Mesodermal cell (in vitro differentiated cells): Measurements from ENCODE around the gene BMP8B.
"Not testable (repeated sequence)": the region's sequence is repeated elsewhere in the genome, so short reads cannot be mapped to it uniquely, and the experiment has no call there.

Experiments
- H3K27ac ChIP-seq: 2 replicates; pipeline ENCODE4 v1.7.0; 2013; ENCODE audit warnings: mild to moderate bottlenecking, low read depth, low read length, moderate library complexity; ENCODE audit not compliant: severe bottlenecking
- H3K36me3 ChIP-seq: 2 replicates; pipeline ENCODE4 v1.7.1; 2013; ENCODE audit warnings: mild to moderate bottlenecking, low read length, moderate library complexity; ENCODE audit not compliant: control insufficient read depth, insufficient read depth
- H3K4me1 ChIP-seq: one replicate; pipeline ENCODE4 v1.7.1; 2013; ENCODE audit warnings: mild to moderate bottlenecking, low read length; ENCODE audit not compliant: insufficient read depth, control insufficient read depth, poor library complexity, severe bottlenecking
- H3K4me3 ChIP-seq: 2 replicates; pipeline ENCODE4 v1.7.0; 2013; ENCODE audit warnings: low read length, control low read depth, mild to moderate bottlenecking; ENCODE audit not compliant: insufficient read depth, poor library complexity, severe bottlenecking; ENCODE audit errors: extremely low read depth
- H3K9me3 ChIP-seq: 2 replicates; pipeline ENCODE4 v1.7.1; 2013; ENCODE audit warnings: mild to moderate bottlenecking, low read length, moderate library complexity; ENCODE audit not compliant: control insufficient read depth
- WGBS, 2 experiments: methylation state at CpG; one replicate each; pipeline ENCODE4 v1.1.5; 2013; ENCODE audit warnings: missing lambda C conversion rate in 2 of 2; ENCODE audit not compliant: insufficient coverage in 2 of 2; 5-methylcytosine and 5-hydroxymethylcytosine counted together

BMP8B gene

DNA sequence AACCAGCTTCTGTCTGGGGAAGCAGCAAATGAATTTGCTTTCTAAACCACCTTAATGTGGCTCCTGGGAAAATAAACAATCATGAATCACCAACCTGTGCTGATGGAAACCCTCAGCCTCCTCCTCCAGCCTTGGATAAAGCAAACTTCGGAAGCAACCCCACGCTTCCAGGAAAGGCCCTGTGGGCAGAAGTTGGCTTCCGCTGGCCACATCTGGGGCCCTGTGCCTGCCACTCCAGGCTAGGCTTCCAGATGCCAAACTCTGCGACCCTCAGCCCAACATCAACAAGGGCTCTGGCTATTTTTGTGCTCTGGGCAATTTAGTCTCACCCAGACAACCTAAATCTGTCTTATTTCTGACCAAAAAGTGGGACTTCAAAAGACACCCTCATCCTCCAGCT is 11.4 kb downstream of the BMP8B start:
- Histone ChIP-seq H3K4me1 (no peaks in the 10 kb centered on the region), H3K4me3 (no peak overlapping the region), H3K9me3 (no peaks in the 10 kb centered on the region), H3K27ac (no peak overlapping the region), H3K36me3 (no peaks in the 10 kb centered on the region)
- WGBS, 2 experiments: 79 to 81% methylated on average over 2 to 4 of the region's 4 CpGs

DNA sequence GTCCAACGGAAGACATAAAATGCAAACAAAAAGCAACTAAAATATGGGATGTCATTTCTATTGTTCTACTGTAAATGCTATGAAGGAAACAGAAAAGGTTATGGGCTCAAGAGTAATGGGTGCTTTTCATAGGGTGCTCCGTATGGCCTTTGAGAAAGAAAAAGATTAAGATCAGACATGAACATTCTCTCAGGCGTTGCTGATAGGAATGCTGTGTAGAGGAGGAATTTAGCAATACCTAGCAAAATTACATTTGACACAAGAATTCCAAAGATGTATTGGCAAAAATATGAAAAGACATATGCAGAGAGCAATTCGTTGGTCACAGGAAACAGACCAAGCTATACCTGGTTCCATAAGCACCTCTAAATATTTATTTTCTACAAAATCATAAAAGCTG is 11.8 kb downstream of the BMP8B start:
- WGBS, 2 experiments: 84 to 100% methylated on average over 1 to 2 of the region's 4 CpGs
- no peaks in the 10 kb centered on the region for H3K4me1 ChIP-seq
- no peak overlapping the region for H3K4me3 ChIP-seq
- no peak overlapping the region for H3K27ac ChIP-seq
- no peaks in the 10 kb centered on the region for H3K36me3 ChIP-seq
- H3K9me3 ChIP-seq: no peaks in the 10 kb centered on the region

DNA sequence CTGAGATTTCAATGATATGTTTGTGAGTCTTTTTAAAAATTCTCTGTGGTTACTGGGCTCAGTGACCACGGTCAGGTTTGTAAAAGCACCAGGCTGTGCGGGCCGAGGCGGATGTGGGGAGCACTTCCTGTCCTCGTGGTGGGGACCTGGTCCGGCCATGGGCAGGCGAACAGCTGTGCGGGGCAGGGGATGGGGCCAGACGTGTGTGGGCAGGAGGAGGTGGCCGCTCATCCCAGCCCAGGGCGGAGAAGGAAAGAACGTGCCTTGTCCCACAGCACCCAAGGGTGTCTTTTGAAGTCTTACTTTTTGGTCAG is 12.3 kb downstream of the BMP8B start:
- no peaks in the 10 kb centered on the region for H3K4me1 ChIP-seq
- H3K36me3 ChIP-seq: no peaks in the 10 kb centered on the region
- WGBS, 2 experiments: 82 to 84% methylated on average over 9 to 10 of the region's 12 CpGs
- H3K27ac ChIP-seq: no peak overlapping the region
- no peak overlapping the region for H3K4me3 ChIP-seq
- H3K9me3 ChIP-seq: no peaks in the 10 kb centered on the region

DNA sequence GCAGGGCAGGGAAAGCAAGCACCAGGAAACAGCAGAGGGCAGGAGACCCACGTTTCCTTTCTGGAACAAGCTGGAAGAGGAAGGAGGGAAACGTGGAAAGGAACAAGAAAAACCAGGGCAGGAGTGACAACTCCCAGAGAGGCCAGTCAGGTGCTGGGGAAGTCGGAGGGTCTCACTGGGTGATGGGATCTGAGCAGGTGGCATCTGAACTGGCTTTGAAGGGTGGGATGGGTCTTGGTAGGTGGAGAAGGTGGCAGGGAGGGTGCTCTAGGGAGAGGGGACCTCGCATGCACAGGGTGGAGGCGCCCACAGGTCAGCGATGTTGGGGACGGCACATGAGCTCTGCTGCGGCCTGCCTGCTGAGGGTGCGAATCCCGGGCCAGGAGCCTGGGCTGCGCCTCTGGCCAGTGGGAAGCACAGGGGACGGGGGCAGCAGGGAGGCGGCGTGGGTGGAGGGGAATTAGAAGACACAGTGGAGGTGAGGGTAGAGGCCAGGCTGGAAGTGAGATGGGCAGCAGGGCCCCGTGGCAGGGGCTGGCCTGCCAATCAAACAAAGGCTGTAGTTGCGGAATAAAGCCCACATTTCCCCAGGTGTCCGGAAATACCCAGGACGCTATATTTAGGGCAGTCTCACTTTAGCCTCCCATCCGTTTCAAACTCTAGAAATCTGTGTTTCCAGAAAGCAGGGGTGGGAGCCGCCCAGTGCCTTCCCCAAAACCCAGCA is 12.8 kb downstream of the BMP8B start:
- not testable (repeated sequence) for H3K4me3 ChIP-seq, H3K9me3 ChIP-seq, H3K36me3 ChIP-seq, H3K27ac ChIP-seq, H3K4me1 ChIP-seq
- 85 to 87% methylated on average over 5 to 7 of the region's 20 CpGs for WGBS, 2 experiments

DNA sequence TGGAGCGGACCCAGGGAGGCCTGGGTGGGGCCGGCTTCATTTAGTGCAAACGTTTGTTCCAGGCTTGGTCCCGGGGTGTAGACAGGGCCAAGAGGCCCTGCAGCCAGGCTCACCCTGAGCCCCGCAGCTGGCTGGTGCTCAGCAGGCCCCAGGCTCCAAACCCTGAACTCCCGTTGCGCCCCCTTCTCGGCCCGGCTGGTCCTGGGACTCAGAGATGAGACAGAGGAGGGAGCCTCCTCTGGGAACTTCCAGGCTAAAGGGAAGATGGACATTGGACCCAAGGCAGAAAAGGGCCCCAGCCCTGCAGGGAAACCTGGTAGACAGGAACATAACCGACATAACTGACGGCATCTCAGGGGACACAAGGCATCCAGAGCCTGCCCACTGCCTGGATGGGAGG is 13.5 kb downstream of the BMP8B start:
- H3K27ac ChIP-seq, H3K4me3 ChIP-seq, H3K36me3 ChIP-seq, H3K9me3 ChIP-seq, H3K4me1 ChIP-seq: not testable (repeated sequence)
- WGBS, 2 experiments: 90 to 92% methylated on average over 8 to 11 of the region's 11 CpGs

DNA sequence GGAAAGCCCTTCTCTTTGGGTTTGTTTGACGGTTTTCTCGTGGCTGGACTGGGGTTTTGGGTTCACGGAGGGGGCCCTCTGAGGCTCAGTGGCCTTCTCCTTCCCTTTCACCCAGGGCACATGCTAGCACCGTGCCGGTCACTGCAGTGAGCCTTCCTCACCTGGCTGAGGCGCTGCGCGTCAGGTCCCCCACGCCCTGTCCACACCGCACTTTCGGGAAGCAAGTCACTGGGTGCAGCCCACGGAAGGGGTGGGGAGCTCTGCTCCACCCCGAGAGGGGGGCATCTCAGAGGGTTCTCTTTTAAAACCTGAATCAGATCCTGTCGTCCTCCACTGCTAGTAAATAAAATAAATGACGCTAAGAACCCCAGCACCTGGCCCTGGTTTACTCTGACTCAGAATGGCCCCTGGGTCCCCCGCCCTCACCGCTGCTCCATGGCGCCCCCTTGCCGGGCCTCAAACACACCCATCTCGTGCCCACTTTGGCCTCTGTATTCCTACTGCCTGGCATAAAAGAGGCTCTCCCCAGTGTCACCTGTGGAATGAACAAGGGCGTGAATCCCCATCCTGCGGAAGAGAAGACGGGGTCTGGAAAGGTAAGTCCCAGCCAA is 15.2 kb downstream of the BMP8B start:
- no CpG with 5 or more reads among the region's 23 CpGs for WGBS, 2 experiments
- not testable (repeated sequence) for H3K9me3 ChIP-seq, H3K36me3 ChIP-seq, H3K27ac ChIP-seq, H3K4me3 ChIP-seq, H3K4me1 ChIP-seq

DNA sequence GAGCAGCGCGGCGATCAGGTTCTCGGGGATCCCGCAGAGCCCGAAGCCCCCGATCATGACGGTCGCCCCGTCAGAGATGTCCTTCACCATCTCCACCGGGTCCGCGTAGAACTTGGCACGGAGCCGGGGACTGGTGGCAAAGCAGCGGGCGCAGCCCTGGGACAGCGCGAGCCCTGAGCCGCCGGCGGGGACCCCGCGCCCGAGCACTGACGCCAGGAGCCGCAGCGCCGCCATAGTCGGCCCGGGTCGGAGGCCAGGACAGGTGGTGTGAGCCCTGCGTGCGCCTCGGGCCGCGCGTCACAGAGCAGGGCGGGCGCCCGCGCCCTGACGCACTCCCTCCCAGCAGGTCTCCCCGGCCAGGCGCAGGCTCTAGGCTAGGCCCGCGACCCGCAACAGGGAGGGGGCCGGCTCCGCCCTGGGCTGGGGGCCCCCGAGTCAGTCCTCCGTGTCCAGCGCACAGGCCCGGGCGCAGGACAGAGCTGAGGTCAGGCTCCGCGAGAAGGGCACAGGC is 17.6 kb downstream of the BMP8B start, which contains the start of gene OXCT2:
TSS of gene OXCT2 (minus strand) at position 327 of the 511 bp plus-strand sequence. CDS start at position 234, 93 bp downstream.
- 0% methylated on average over 3 of the region's 57 CpGs; no CpG with 5 or more reads in 1 of the 2 experiments for WGBS, 2 experiments
- not testable (repeated sequence) for H3K36me3 ChIP-seq, H3K9me3 ChIP-seq, H3K4me3 ChIP-seq, H3K27ac ChIP-seq, H3K4me1 ChIP-seq

DNA sequence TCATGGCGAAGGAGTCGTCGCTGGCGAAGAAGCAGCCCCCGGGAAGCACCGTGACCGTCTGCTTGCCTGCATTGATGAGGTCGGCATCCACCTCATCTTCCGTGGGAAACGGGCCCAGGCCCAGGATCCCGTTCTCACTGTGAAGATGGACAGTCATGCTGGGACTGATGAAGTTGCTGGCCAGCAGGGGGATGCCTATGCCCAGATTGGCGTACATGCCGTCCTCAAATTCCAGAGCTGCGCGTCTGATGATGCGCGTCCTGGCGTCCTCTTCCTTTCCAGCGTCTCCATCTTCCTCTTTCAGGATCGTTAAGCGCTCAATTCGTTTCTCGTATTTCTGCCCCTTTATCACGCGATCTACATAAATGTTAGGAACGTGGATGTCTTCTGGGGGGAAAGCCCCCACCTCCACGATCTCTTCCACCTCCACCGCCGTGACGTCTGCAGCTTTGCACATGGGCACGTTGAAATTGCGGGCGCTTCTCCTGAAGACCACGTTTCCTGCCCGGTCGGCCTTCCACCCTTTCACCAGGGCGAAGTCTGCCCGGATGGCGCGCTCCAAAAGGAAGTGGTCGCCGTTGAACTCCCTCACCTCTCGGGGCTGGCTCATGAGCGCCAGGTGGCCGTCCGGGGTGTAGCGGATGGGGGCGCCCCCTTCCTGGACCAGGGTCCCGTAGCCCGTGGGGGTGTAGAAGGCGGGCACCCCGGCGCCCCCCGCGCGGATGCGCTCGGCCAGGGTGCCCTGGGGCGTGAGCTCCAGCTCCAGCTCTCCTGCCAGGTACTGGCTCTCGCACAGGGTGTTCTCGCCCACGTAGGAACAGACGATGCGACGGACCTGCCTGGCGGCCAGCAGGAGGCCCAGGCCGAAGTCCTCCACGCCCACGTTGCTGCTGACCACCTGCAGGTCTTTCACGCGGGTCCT is 18.3 kb downstream of the BMP8B start:
- not testable (repeated sequence) for H3K4me3 ChIP-seq, H3K9me3 ChIP-seq, H3K36me3 ChIP-seq, H3K27ac ChIP-seq, H3K4me1 ChIP-seq
- WGBS, 2 experiments: 96% methylated on average over 10 of the region's 71 CpGs; no CpG with 5 or more reads in 1 of the 2 experiments

DNA sequence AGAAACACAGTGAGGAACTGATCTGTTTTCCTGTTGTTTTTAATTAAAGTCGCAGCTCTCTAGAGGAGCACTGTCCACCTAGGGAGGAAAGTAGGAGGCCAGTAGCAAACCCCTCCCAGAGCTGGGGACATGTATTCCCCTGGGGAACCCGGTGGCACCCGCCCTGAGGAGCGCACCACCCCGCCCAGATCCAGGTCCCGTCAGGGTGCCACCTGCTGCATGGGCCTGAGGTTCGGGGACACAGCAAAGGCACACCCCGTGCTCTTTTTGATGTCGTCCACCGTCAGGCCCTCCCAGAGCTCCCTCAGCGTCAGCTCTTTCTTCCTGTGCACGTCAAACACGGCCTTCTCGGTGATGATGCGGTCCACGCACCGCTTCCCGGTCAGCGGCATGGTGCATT is 19.2 kb downstream of the BMP8B start:
- not testable (repeated sequence) for H3K4me1 ChIP-seq, H3K9me3 ChIP-seq, H3K4me3 ChIP-seq, H3K27ac ChIP-seq, H3K36me3 ChIP-seq
- 80 to 97% methylated on average over 1 to 10 of the region's 19 CpGs for WGBS, 2 experiments

DNA sequence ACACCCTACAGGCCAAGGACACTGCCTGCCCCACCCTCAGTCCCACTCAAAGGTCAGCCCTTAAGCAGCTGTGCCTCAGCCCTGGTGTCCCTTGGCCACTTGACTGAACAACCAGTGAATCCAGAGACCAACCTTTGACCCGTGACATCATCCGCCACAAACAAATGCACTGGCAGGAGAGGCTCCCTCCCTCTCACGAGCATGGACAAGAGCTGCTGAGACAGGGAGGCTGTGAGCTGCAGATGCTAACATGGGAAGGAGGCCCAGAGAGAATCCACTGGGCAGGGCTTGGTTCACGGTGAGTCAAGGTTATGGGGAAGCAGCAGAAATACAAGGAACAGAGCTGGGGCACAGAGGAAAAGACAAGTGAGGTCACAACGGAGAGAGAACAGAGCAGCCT is 22.2 kb downstream of the BMP8B start:
- not testable (repeated sequence) for H3K36me3 ChIP-seq, H3K4me1 ChIP-seq, H3K4me3 ChIP-seq, H3K9me3 ChIP-seq, H3K27ac ChIP-seq
- no CpG with 5 or more reads among the region's 5 CpGs for WGBS, 2 experiments
